ENCODE measurements around the gene CRISPLD2. TPM values are rescaled to one million over a fixed set of nuclear protein-coding genes. Genes with fewer than 3 reads are reported as not detected.
"Not testable (repeated sequence)": the region's sequence is repeated elsewhere in the genome, so short reads cannot be mapped to it uniquely, and the experiment has no call there.

Gene CRISPLD2
- total RNA-seq, 2 donors from 2014 or later: 27.5 to 129 TPM

DNA sequence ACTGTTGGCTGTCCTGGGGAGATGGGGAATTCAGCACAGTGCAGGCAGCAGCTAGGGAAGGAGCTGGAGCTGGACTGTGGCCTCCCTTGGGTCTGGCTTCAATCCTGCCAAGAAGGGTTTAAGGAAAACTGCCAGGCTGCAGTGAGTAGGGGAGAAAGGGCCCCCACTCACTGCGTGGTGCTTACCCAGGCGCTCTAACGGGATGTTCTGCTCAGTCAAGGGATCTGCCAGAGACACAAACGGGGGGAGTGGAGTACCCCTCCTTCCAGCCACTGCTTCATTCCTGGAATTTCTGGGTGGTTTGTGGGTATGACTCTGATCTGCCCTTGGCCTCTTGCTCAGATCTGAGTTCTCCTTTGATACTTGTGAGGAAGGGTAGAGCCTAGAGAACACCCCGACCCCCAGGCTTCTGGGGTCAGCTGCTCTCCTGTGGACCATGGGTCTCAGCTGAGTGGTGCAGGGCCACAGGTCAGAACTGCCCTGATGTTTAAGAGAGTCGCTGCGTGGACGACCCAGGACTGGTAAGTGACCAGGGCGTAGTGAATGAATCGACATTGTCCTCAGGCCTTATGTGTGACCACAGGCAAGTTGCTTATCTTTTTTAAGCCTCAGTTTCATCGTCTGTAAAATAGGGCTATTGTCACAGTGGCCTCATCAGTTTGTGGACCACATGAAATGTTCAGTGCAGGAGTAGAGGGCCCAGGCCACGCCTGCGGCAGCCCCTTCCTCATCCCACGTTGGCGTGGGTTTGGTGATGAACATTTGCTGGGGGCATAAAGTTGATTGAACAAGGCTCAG, 9.6 kb downstream of the CRISPLD2 start:
- no peaks in the 10 kb centered on the region for H3K27me3 ChIP-seq

DNA sequence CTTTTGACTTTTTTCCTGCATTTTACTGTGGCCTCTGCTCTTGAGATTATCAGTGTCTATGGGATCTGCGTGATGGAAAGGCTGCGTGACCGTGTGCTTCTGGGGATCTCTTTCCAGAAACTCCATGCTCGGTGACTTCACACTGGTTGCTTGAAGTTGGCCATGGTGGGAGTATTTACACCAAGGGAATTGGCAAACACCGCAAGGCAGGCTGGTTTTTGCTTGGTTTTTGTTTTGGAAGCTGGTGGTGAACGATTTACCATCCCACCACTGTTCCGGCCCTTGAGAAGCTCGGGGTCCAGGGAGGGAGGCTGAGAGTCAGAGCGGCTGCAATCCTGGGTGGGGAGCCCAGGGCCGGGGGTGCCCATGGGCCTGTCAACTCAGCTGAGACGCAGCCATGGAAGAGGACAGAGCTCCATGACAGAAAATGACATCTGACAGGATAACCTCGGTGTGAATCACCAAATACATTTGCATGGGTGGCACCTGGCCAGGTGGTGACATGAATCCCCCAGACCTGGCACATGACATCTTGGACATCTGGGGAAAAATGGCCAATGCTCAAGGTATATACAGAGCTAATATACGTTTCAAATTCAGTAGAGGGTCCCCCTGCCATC, 11.1 kb downstream of the CRISPLD2 start:
- no peak overlapping the region for H3K4me3 ChIP-seq
- no peaks in the 10 kb centered on the region for H3K4me1 ChIP-seq
- H3K27ac ChIP-seq: no peak overlapping the region
- no peaks in the 10 kb centered on the region for H3K9me3 ChIP-seq
- intact Hi-C loops (cut with DNase I): no loop called here
- ATAC-seq: no peak
- DNase-seq: no peak
- WGBS, 2 donors: 72 to 86% methylated on average over 11 to 13 of the region's 13 CpGs
- H3K36me3 ChIP-seq (replicated peaks in 1 of 2; ENCODE audit: insufficient read depth in 1 of 2, low read depth in 2 of 2): no peaks in the 10 kb centered on the region
- TF ChIP-seq, protein P1, sequence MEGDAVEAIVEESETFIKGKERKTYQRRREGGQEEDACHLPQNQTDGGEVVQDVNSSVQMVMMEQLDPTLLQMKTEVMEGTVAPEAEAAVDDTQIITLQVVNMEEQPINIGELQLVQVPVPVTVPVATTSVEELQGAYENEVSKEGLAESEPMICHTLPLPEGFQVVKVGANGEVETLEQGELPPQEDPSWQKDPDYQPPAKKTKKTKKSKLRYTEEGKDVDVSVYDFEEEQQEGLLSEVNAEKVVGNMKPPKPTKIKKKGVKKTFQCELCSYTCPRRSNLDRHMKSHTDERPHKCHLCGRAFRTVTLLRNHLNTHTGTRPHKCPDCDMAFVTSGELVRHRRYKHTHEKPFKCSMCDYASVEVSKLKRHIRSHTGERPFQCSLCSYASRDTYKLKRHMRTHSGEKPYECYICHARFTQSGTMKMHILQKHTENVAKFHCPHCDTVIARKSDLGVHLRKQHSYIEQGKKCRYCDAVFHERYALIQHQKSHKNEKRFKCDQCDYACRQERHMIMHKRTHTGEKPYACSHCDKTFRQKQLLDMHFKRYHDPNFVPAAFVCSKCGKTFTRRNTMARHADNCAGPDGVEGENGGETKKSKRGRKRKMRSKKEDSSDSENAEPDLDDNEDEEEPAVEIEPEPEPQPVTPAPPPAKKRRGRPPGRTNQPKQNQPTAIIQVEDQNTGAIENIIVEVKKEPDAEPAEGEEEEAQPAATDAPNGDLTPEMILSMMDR (IDR thresholded peaks at IDR 0.05): no peak
- TF ChIP-seq POLR2A (IDR thresholded peaks at IDR 0.05): no peak
- H3K27me3 ChIP-seq: no peaks in the 10 kb centered on the region

More for the DNA sequence above, 9.6 kb downstream of the CRISPLD2 start:
- H3K9me3 ChIP-seq: no peaks in the 10 kb centered on the region
- intact Hi-C loops (cut with DNase I): no loop called here
- H3K27ac ChIP-seq: peak overlapping the region in 1 of 4 donors; percentile 28
- no peaks in the 10 kb centered on the region for H3K4me1 ChIP-seq
- no peaks in the 10 kb centered on the region for H3K36me3 ChIP-seq (replicated peaks in 1 of 2; ENCODE audit: insufficient read depth in 1 of 2, low read depth in 2 of 2)
- TF ChIP-seq, protein P1 (IDR thresholded peaks at IDR 0.05): no peak
- TF ChIP-seq POLR2A (IDR thresholded peaks at IDR 0.05): no peak
- ATAC-seq: no peak
- WGBS, 2 donors: 61 to 63% methylated on average over 14 to 15 of the region's 15 CpGs
- no peak overlapping the region for H3K4me3 ChIP-seq
- peak in 1 of 4 donors; percentile 21 for DNase-seq

DNA sequence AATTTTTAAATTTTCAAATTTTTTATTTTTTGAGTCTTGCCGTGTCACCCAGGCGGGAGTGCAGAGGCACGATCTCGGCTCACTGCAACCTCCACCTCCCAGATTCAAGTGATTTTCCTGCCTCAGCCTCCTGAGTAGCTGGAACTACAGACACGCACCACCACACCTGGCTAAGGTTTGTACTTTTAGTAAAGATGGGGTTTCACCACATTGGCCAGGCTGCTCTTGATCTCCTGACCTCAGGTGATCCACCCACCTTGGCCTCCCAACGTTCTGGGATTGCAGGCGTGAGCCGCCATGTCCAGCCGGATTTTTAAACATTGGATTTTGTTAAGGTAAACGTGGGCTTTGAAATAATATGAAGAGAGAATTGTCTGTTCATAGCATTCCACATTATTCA, 11.9 kb downstream of the CRISPLD2 start:
- DNase-seq; H3K27me3 ChIP-seq; H3K4me3 ChIP-seq; H3K4me1 ChIP-seq; H3K36me3 ChIP-seq (replicated peaks in 1 of 2; ENCODE audit: insufficient read depth in 1 of 2, low read depth in 2 of 2); intact Hi-C loops (cut with DNase I); ATAC-seq; H3K9me3 ChIP-seq: not testable (repeated sequence)
- WGBS, 2 donors: 77 to 80% methylated on average over 10 of the region's 10 CpGs
- H3K27ac ChIP-seq: peak overlapping the region in 2 of 4 donors; percentile 36 to 51

DNA sequence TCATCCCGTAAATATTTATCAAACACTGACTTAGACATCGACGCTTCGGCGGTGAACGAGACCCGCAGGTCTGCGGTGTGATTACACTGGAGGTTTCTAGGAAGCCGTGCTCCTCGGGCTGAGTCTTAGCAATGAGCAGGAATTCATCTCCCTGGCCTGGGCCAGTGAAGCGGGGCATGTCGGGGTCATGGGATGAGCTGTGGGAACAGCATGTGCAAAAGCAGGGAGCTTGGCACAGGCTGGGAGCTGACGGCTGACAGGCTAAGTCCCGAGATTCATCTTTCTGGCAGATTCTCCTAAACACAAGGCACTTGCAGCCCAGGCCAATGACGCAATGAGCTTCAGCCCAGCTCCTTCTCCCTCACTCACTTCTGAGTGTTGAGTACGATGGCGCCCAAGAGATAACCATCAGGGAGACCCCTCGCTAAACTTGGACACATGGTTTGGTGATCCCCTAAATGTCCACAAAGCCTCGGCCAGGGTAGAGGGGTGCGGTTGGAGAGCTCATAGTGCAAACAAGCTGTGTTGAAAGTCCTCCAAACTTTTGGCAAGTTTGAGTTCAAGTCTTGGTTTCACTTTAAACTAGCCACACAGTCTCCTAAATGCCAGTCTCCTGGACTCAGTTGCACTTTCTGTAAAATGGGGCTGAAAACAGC, 12.8 kb downstream of the CRISPLD2 start:
- Histone ChIP-seq H3K4me3 (no peak overlapping the region), H3K36me3 (replicated peaks in 1 of 2; ENCODE audit: insufficient read depth in 1 of 2, low read depth in 2 of 2) (no peaks in the 10 kb centered on the region), H3K4me1 (no peaks in the 10 kb centered on the region), H3K27ac (peak overlapping the region in 2 of 4 donors; percentile 42 to 51), H3K9me3 (no peaks in the 10 kb centered on the region), H3K27me3 (no peaks in the 10 kb centered on the region)
- ATAC-seq (peak; percentile 52), DNase-seq (peak; percentile 35 to 72 (median 56))
- intact Hi-C loops (cut with DNase I): no loop called here
- no peak for TF ChIP-seq POLR2A (IDR thresholded peaks at IDR 0.05)
- TF ChIP-seq, protein P1 (IDR thresholded peaks at IDR 0.05): no peak
- WGBS, 2 donors: 54 to 64% methylated on average over 20 of the region's 20 CpGs

DNA sequence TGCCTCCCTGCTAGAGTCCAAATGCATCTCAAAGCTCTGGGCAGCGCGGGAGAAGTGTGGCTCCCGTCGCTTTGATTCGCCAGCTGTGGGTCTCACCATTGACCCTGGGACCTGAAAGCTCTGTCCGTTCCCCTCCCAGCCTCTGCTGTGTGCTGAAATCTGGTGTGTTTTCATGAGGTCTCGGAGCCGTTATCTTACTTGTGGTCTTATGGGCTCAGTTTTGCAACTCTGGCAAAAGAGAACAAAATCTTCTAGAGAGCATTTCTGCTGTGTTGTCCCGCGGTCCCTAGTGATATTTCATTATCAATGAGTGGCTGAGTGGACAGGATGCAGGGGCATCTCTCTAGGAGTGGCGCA, 13.3 kb downstream of the CRISPLD2 start:
- Histone ChIP-seq H3K27ac (peak overlapping the region in 2 of 4 donors; percentile 8 to 42), H3K27me3 (no peaks in the 10 kb centered on the region), H3K9me3 (no peaks in the 10 kb centered on the region), H3K36me3 (replicated peaks in 1 of 2; ENCODE audit: insufficient read depth in 1 of 2, low read depth in 2 of 2) (no peaks in the 10 kb centered on the region), H3K4me3 (no peak overlapping the region), H3K4me1 (no peaks in the 10 kb centered on the region)
- no peak for TF ChIP-seq POLR2A (IDR thresholded peaks at IDR 0.05)
- TF ChIP-seq, protein P1 (IDR thresholded peaks at IDR 0.05): no peak
- DNase-seq (no peak), ATAC-seq (no peak)
- intact Hi-C loops (cut with DNase I): no loop called here
- WGBS, 2 donors: 59 to 90% methylated on average over 3 to 11 of the region's 11 CpGs

All from body of pancreas (tissue), 4 donors.